OCI-LY7 (cell line): Measurements from ENCODE around the gene PNPLA4.

ENCODE experiments used
- CTCF ChIP-seq: fragments of 200-600 bp; sonication (generic); conservative IDR thresholded peaks from 2 replicates; pipeline ENCODE4 v1.5.1; 2014; ENCODE audit warnings: mild to moderate bottlenecking, antibody characterized with exemption, low read length, moderate library complexity, mixed read lengths
- EZH2phosphoT487 ChIP-seq: fragments of 200-600 bp; sonication (generic); IDR thresholded peaks from 2 replicates; pipeline ENCODE4 v1.6.1; 2018; ENCODE audit warnings: low read depth, borderline replicate concordance, mild to moderate bottlenecking, mixed run types, antibody characterized with exemption, low read length, moderate library complexity, mixed read lengths

GRCh38 chrX:7926501-7926900 is 712 bp downstream of the PNPLA4 start:
- TF ChIP-seq CTCF (no peak), EZH2phosphoT487 (no peak)
